ENCODE measurements around the gene CAMP. TPM values are rescaled to one million over a fixed set of nuclear protein-coding genes. Genes with fewer than 3 reads are reported as not detected.
"Not testable (repeated sequence)": the region's sequence is repeated elsewhere in the genome, so short reads cannot be mapped to it uniquely, and the experiment has no call there.

The CAMP gene
- total RNA-seq, 5 donors from 2014 or later (not counting 1 experiment from before 2014, with no cell fraction given), result not detected

GRCh38 chr3:48270306-48270705 is 47.0 kb downstream of the CAMP start:
- Histone ChIP-seq H3K9me3 (no peaks in the 10 kb centered on the region), H3K4me1 (ENCODE audit: control insufficient read depth in 1 of 2, extremely low read depth in 1 of 2, insufficient read depth in 2 of 2, low read length in 2 of 2) (peaks cover 20 to 25% of the 10 kb centered on the region in 2 experiments), H3K36me3 (ENCODE audit: control insufficient read depth in 2 of 2, extremely low read depth in 1 of 2, insufficient read depth in 1 of 2, low read length in 1 of 2) (peaks cover 0 to 6% of the 10 kb centered on the region in 2 donors), H3K27ac (ENCODE audit: low read length) (no peak overlapping the region), H3K4me3 (ENCODE audit: control insufficient read depth in 1 of 2, extremely low read depth in 1 of 2, low read length in 1 of 2) (no peak overlapping the region), H3K27me3 (replicated peaks in 1 of 2; ENCODE audit: control insufficient read depth in 2 of 2, extremely low read depth in 1 of 2, insufficient read depth in 2 of 2, low read length in 1 of 2) (no peaks in the 10 kb centered on the region)
- H3K4me3 Mint-ChIP-seq, result peak overlapping the region in 1 of 3 donors; percentile 87
- H3K36me3 Mint-ChIP-seq, result peaks cover 9% of the 10 kb centered on the region
- WGBS (ENCODE audit: insufficient coverage), result 100% methylated on average over 1 of the region's 2 CpGs
- peak overlapping the region; percentile 63 to 93 for H3K27ac Mint-ChIP-seq
- ChIA-PET CTCF (interaction anchor here (1.5 to 3.2 kb wide), 2 partner anchors 166 to 279 kb away, joined by 3 to 24 read pairs; no protein-coding TSS in a partner anchor), POLR2A (no interaction called here)
- DNase-seq (no peak), ATAC-seq (replicated peaks in 1 of 4) (no peak)
- H3K4me1 Mint-ChIP-seq, result peaks cover 32 to 41% (median 33%) of the 10 kb centered on the region in 3 donors
- H3K27me3 Mint-ChIP-seq, result no peaks in the 10 kb centered on the region
- H3K9me3 Mint-ChIP-seq, result no peaks in the 10 kb centered on the region

- 88% methylated on average over 9 of the region's 10 CpGs for WGBS (ENCODE audit: insufficient coverage)
- DNase-seq; H3K9me3 Mint-ChIP-seq; H3K27me3 Mint-ChIP-seq; ATAC-seq (replicated peaks in 1 of 4); H3K4me3 Mint-ChIP-seq; H3K36me3 Mint-ChIP-seq; H3K4me3 ChIP-seq (ENCODE audit: control insufficient read depth in 1 of 2, extremely low read depth in 1 of 2, low read length in 1 of 2); POLR2A ChIA-PET; H3K27ac ChIP-seq (ENCODE audit: low read length); H3K27ac Mint-ChIP-seq; H3K36me3 ChIP-seq (ENCODE audit: control insufficient read depth in 2 of 2, extremely low read depth in 1 of 2, insufficient read depth in 1 of 2, low read length in 1 of 2); H3K9me3 ChIP-seq; H3K27me3 ChIP-seq (replicated peaks in 1 of 2; ENCODE audit: control insufficient read depth in 2 of 2, extremely low read depth in 1 of 2, insufficient read depth in 2 of 2, low read length in 1 of 2): not testable (repeated sequence)
- CTCF ChIA-PET, result interaction anchor here (0.6 to 3.8 kb wide), 4 partner anchors 20 to 165 kb away, joined by 3 to 38 read pairs (median 5); no protein-coding TSS in a partner anchor
- H3K4me1 ChIP-seq (ENCODE audit: control insufficient read depth in 1 of 2, extremely low read depth in 1 of 2, insufficient read depth in 2 of 2, low read length in 2 of 2), result peaks cover 20 to 25% of the 10 kb centered on the region in 2 experiments
- H3K4me1 Mint-ChIP-seq, result peaks cover 32 to 41% (median 33%) of the 10 kb centered on the region in 3 donors
These were observed 47.9 kb downstream of the CAMP start for GRCh38 chr3:48271223-48271622.

DNA sequence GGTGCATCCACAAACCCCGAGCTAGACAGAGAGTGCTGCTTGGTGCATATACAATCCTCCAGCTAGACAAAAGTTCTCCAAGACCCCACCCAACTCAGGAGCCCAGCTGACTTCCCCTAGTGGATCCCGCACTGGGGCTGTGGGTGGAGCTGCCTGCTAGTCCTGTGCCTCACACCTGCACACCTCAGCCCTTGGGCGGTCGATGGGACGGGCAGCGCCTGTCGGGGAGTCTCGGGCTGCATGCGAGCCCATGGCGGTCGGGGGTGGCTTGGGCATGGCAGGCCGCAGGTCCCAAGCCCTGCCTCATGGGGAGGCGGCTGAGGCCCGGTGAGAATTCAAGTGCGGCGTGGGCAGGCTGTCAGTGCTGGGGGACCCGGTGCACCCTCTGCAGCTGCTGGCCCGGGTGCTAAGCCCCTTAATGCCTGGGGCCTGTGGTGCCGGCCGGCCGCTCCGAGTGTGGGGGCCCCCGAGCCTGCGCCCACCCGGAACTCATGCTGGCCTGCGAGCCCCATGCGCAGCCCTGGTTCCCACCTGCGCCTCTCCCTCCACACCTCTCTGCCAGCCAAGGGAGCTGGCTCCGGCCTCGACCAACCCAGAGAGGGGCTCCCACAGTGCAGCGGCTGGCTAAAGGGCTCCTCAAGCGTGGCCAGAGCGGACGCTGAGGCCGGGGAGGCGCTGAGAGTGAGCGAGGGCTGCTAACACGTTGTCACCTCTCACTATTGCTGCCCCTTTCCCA is 48.6 kb downstream of the CAMP start:
- WGBS (ENCODE audit: insufficient coverage), result 94% methylated on average over 34 of the region's 38 CpGs
- H3K36me3 ChIP-seq (ENCODE audit: control insufficient read depth in 2 of 2, extremely low read depth in 1 of 2, insufficient read depth in 1 of 2, low read length in 1 of 2), result no peaks in the 10 kb centered on the region
- no peaks in the 10 kb centered on the region for H3K27me3 ChIP-seq (replicated peaks in 1 of 2; ENCODE audit: control insufficient read depth in 2 of 2, extremely low read depth in 1 of 2, insufficient read depth in 2 of 2, low read length in 1 of 2)
- no peak overlapping the region for H3K27ac ChIP-seq (ENCODE audit: low read length)
- H3K9me3 Mint-ChIP-seq, result no peaks in the 10 kb centered on the region
- no peaks in the 10 kb centered on the region for H3K27me3 Mint-ChIP-seq
- H3K9me3 ChIP-seq, result no peaks in the 10 kb centered on the region
- no peak overlapping the region for H3K27ac Mint-ChIP-seq
- ATAC-seq (replicated peaks in 1 of 4) (no peak), DNase-seq (no peak)
- CTCF ChIA-PET, result interaction anchor here (0.6 to 3.8 kb wide), 5 partner anchors 21 to 1061 kb away, joined by 3 to 38 read pairs (median 4); no protein-coding TSS in a partner anchor
- H3K36me3 Mint-ChIP-seq, result peaks cover 2% of the 10 kb centered on the region
- peaks cover 31 to 39% (median 32%) of the 10 kb centered on the region in 3 donors for H3K4me1 Mint-ChIP-seq
- no peak overlapping the region for H3K4me3 ChIP-seq (ENCODE audit: control insufficient read depth in 1 of 2, extremely low read depth in 1 of 2, low read length in 1 of 2)
- POLR2A ChIA-PET, result interaction anchor here in 1 of 2 donors (0.7 kb wide), 1 partner anchor 164 kb away, joined by 3 read pairs; no protein-coding TSS in a partner anchor
- no peak overlapping the region for H3K4me3 Mint-ChIP-seq
- peaks cover 20 to 25% of the 10 kb centered on the region in 2 experiments for H3K4me1 ChIP-seq (ENCODE audit: control insufficient read depth in 1 of 2, extremely low read depth in 1 of 2, insufficient read depth in 2 of 2, low read length in 2 of 2)

DNA sequence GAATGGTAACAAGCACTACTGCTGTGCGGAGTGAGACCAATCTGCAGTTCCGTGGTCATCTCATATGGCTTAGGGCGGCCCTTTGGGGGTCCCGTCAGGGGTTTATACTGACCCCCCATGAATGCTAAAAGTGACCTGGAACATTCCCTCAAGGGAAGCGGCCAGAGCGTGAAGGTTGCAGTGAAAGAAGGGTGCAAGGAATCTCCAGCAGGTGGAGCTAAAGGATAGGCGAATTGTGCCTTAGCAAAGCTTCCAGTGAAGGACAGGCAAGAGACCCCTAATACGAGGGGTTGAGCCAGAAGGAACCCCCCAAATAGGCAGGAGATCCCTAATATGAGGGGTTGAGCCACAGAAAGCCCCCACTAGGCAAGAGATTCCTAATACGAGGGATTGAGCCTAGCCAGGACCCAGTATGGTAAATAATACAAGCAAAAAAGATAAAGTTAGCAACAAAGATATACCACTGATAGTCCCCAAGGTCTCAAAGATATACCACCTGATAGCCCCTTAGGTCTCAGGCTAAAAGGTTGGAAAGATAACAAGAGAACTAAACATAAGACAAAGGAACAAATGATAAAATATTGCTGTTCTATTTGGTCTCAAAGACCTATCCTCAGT is 50.4 kb downstream of the CAMP start:
- H3K4me3 ChIP-seq (ENCODE audit: control insufficient read depth in 1 of 2, extremely low read depth in 1 of 2, low read length in 1 of 2), result no peak overlapping the region
- no peak overlapping the region for H3K27ac ChIP-seq (ENCODE audit: low read length)
- CTCF ChIA-PET, result interaction anchor here (0.6 to 3.8 kb wide), 5 partner anchors 128 to 277 kb away, joined by 3 to 38 read pairs (median 6); no protein-coding TSS in a partner anchor
- Mint-ChIP-seq H3K36me3 (no peaks in the 10 kb centered on the region), H3K27ac (no peak overlapping the region), H3K9me3 (no peaks in the 10 kb centered on the region), H3K4me1 (peaks cover 18 to 25% (median 19%) of the 10 kb centered on the region in 3 donors), H3K4me3 (no peak overlapping the region), H3K27me3 (no peaks in the 10 kb centered on the region)
- peaks cover 10 to 13% of the 10 kb centered on the region in 2 experiments for H3K4me1 ChIP-seq (ENCODE audit: control insufficient read depth in 1 of 2, extremely low read depth in 1 of 2, insufficient read depth in 2 of 2, low read length in 2 of 2)
- H3K36me3 ChIP-seq (ENCODE audit: control insufficient read depth in 2 of 2, extremely low read depth in 1 of 2, insufficient read depth in 1 of 2, low read length in 1 of 2), result no peaks in the 10 kb centered on the region
- peak in 1 of 4 experiments; percentile 28 for ATAC-seq (replicated peaks in 1 of 4)
- H3K27me3 ChIP-seq (replicated peaks in 1 of 2; ENCODE audit: control insufficient read depth in 2 of 2, extremely low read depth in 1 of 2, insufficient read depth in 2 of 2, low read length in 1 of 2), result no peaks in the 10 kb centered on the region
- POLR2A ChIA-PET, result interaction anchor here in 1 of 2 donors (0.5 kb wide), 1 partner anchor 463 kb away, joined by 3 read pairs; no protein-coding TSS in a partner anchor
- peak in 30 of 35 experiments; percentile 8 to 80 (median 40) for DNase-seq
- H3K9me3 ChIP-seq, result no peaks in the 10 kb centered on the region
- 14% methylated on average over 4 of the region's 9 CpGs for WGBS (ENCODE audit: insufficient coverage)

DNA sequence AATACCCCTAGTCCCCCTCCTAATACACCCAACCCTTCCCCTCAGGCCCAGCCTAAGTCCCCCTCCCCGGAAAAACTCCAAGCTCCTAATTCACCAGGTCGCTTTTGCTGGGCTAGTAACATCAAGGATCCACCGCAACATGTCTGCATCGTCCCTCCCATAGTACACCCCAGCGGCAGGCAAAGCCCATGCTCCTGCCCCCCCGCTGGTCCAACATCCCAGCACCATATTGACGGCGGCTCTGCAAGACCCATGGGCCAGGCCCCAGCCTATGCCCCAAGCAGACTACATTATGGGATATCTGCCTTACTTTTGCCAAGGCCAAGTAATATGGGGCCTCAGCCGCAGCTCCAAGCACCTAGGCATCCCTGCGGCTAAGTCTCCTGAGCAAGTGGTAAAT is 51.2 kb downstream of the CAMP start:
- Histone ChIP-seq H3K4me1 (ENCODE audit: control insufficient read depth in 1 of 2, extremely low read depth in 1 of 2, insufficient read depth in 2 of 2, low read length in 2 of 2) (peaks cover 3 to 5% of the 10 kb centered on the region in 2 experiments), H3K36me3 (ENCODE audit: control insufficient read depth in 2 of 2, extremely low read depth in 1 of 2, insufficient read depth in 1 of 2, low read length in 1 of 2) (no peaks in the 10 kb centered on the region), H3K4me3 (ENCODE audit: control insufficient read depth in 1 of 2, extremely low read depth in 1 of 2, low read length in 1 of 2) (no peak overlapping the region), H3K27ac (ENCODE audit: low read length) (no peak overlapping the region), H3K27me3 (replicated peaks in 1 of 2; ENCODE audit: control insufficient read depth in 2 of 2, extremely low read depth in 1 of 2, insufficient read depth in 2 of 2, low read length in 1 of 2) (no peaks in the 10 kb centered on the region), H3K9me3 (no peaks in the 10 kb centered on the region)
- DNase-seq, result no peak
- Mint-ChIP-seq H3K27me3 (no peaks in the 10 kb centered on the region), H3K4me1 (peaks cover 11 to 17% (median 11%) of the 10 kb centered on the region in 3 donors), H3K27ac (no peak overlapping the region), H3K36me3 (no peaks in the 10 kb centered on the region), H3K4me3 (no peak overlapping the region), H3K9me3 (no peaks in the 10 kb centered on the region)
- WGBS (ENCODE audit: insufficient coverage), result 91% methylated on average over 9 of the region's 10 CpGs
- no peak for ATAC-seq (replicated peaks in 1 of 4)
- ChIA-PET POLR2A (interaction anchor here in 1 of 2 donors (0.5 to 0.6 kb wide), 2 partner anchors 199 to 462 kb away, joined by 3 read pairs; no protein-coding TSS in a partner anchor), CTCF (interaction anchor here (0.6 to 3.8 kb wide), 3 partner anchors 93 to 162 kb away, joined by 3 to 38 read pairs (median 3); no protein-coding TSS in a partner anchor)
